Colonic mucosa (tissue), 4 donors: ENCODE results near the gene ERGIC2. TPM values are rescaled to one million over a fixed set of nuclear protein-coding genes. Genes with fewer than 3 reads are reported as not detected.

Source experiments
- DNase-seq: peaks from one replicate; pipeline ENCODE4 v3.0.0-alpha.2; 2020
- H3K27ac ChIP-seq: fragments of 200-600 bp; one replicate; pipeline ENCODE4 v1.8.0; 2021
- H3K27me3 ChIP-seq: fragments of 200-600 bp; one replicate; pipeline ENCODE4 v1.8.0; 2021
- H3K36me3 ChIP-seq: fragments of 200-600 bp; one replicate; pipeline ENCODE4 v1.8.0; 2021
- H3K4me1 ChIP-seq: fragments of 200-600 bp; one replicate; pipeline ENCODE4 v1.8.0; 2021; ENCODE audit warnings: mild to moderate bottlenecking
- H3K4me3 ChIP-seq: fragments of 200-600 bp; one replicate; pipeline ENCODE4 v1.8.0; 2021
- H3K9ac ChIP-seq, 2 donors: one replicate each; pipeline ENCODE4 v1.7.0; 2013; ENCODE audit warnings: control low read depth in 2 of 2, low read depth in 2 of 2, low read length in 2 of 2
- H3K9me3 ChIP-seq: fragments of 200-600 bp; one replicate; pipeline ENCODE4 v1.8.0; 2021
- CTCF ChIP-seq: fragments of 200-600 bp; IDR thresholded peaks from one replicate; pipeline ENCODE4 v1.8.0; 2022; ENCODE audit warnings: antibody characterized with exemption, mild to moderate bottlenecking
- intact Hi-C: fragments of 100-400 bp; cut with DNase I; formaldehyde crosslinking; loops from one replicate; pipeline ENCODE4 v1.14.1; 2022
- total RNA-seq, 2 donors: library from RNA; stranded (reverse); fragmentation: NEBNext Ultra II Directional in 1 of 2; extraction: Animal tissue kit (Norgen Biotek cat#: 25700) in 1 of 2; gene quantifications; one replicate each; pipeline ENCODE4 v1.2.1, GENCODE V29; 2021
- donor health status: healthy.
- donor health status: DM: no; HTN: no; CAD: no.
- donor health status: DM: no; HTN: no; CAD: no.

ERGIC2 gene
- total RNA-seq: 10 to 100 TPM; 59.6 to 60.0 TPM

GRCh38 chr12:29380536-29381523, at the start of gene ERGIC2:
ERGIC2 (minus strand) TSS chr12:29381172; CDS start chr12:29371633, 9,539 bp downstream.
- H3K9me3 ChIP-seq: no peaks in the 10 kb centered on the region
- H3K27ac ChIP-seq: peak within 1 kb of the TSS; percentile 76
- no peaks in the 10 kb centered on the region for H3K27me3 ChIP-seq
- no peak for TF ChIP-seq CTCF
- intact Hi-C loops: no loop called here
- no peaks in the 10 kb centered on the region for H3K4me1 ChIP-seq
- H3K4me3 ChIP-seq: peak within 1 kb of the TSS; percentile 77
- DNase-seq: peak; percentile 96
- H3K9ac ChIP-seq: peak within 1 kb of the TSS; percentile 99 to 100
- H3K36me3 ChIP-seq: no peaks in the 10 kb centered on the region

DNA sequence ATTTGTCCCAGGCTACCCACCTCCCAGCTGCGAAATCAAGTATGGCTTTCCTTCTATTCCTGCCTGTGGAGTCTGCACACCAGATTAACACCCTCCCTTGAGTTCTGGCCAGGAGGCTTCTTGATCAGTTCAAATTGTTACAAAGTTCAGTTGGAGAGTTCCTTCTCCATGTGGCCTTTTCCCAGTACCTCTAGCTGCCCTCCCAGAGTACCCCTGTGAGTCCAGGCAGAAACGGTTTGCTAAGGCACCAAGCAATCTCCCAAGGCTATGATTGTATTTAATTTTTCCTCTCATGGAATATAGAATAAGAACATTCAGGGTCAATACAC, 49.7 kb upstream of the ERGIC2 start:
- intact Hi-C loops: no loop called here
- Histone ChIP-seq H3K4me3 (no peak overlapping the region), H3K36me3 (no peaks in the 10 kb centered on the region), H3K27me3 (no peaks in the 10 kb centered on the region), H3K9ac (no peak overlapping the region), H3K9me3 (no peaks in the 10 kb centered on the region), H3K27ac (no peak overlapping the region), H3K4me1 (no peaks in the 10 kb centered on the region)
- DNase-seq: no peak
- TF ChIP-seq CTCF: no peak

DNA sequence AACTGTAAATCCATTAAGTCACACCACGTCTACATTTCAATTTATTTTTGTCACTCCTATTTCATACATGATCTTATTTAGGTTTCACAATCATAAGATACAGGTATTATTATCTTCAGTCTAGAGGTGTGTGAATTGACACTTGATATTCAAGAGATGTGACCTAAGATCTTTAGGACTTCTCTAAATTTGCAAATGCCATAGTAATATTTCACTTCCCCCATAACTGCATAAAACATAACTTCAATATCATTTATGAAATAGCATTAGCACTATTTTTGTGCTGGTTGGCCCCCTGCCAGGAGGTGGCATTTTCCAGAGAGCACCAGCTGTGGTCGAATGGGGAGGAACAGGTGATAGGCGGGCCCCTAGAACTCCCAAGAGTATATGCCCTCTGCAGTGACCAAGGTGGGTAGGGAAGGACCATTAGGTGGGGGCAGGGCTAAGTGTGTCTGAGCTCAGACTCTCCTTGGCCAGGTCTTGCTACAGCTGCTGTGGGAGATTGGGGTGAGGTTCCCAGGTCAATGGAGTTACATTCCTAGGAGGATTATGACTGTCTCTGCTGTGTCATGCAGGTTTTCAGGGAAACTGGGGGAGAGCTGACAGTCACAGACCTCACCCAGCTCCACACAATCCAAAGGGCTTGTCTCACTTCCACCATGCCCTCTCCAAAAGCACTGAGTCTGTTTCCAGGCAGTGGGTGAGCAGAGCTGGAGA, 49.2 kb upstream of the ERGIC2 start:
- Histone ChIP-seq H3K9me3 (no peaks in the 10 kb centered on the region), H3K9ac (no peak overlapping the region), H3K4me3 (no peak overlapping the region), H3K27ac (no peak overlapping the region), H3K27me3 (no peaks in the 10 kb centered on the region), H3K36me3 (no peaks in the 10 kb centered on the region), H3K4me1 (no peaks in the 10 kb centered on the region)
- intact Hi-C loops: no loop called here
- TF ChIP-seq CTCF: no peak
- no peak for DNase-seq

GRCh38 chr12:29428633-29429032, 47.7 kb upstream of the ERGIC2 start:
- H3K4me3 ChIP-seq: no peak overlapping the region
- no peak for DNase-seq
- H3K9me3 ChIP-seq: no peaks in the 10 kb centered on the region
- no peak overlapping the region for H3K27ac ChIP-seq
- H3K4me1 ChIP-seq: no peaks in the 10 kb centered on the region
- no peaks in the 10 kb centered on the region for H3K27me3 ChIP-seq
- H3K36me3 ChIP-seq: no peaks in the 10 kb centered on the region
- TF ChIP-seq CTCF: no peak
- intact Hi-C loops: no loop called here
- H3K9ac ChIP-seq: no peak overlapping the region

- Histone ChIP-seq H3K9me3 (no peaks in the 10 kb centered on the region), H3K4me1 (no peaks in the 10 kb centered on the region), H3K9ac (no peak overlapping the region), H3K27ac (no peak overlapping the region), H3K27me3 (no peaks in the 10 kb centered on the region), H3K4me3 (no peak overlapping the region), H3K36me3 (no peaks in the 10 kb centered on the region)
- TF ChIP-seq CTCF: peak; percentile 20
- intact Hi-C loops: no loop called here
- no peak for DNase-seq
These were observed 47.0 kb upstream of the ERGIC2 start for GRCh38 chr12:29427964-29428363.
